Neural crest cell (in vitro differentiated cells): Measurements from ENCODE around the gene LSP1. TPM values are rescaled to one million over a fixed set of nuclear protein-coding genes. Genes with fewer than 3 reads are reported as not detected.

Source experiments
- DNase-seq: peaks from one replicate; pipeline ENCODE4 v3.0.0; 2021; ENCODE audit warnings: low read depth, mixed read lengths, low spot score
- H3K27ac Mint-ChIP-seq: one replicate; pipeline ENCODE4 v1.8.0; 2021; ENCODE audit warnings: mild to moderate bottlenecking, mixed read lengths; ENCODE audit not compliant: unreplicated experiment
- H3K27me3 Mint-ChIP-seq: 2 replicates; pipeline ENCODE4 v1.8.0; 2021; ENCODE audit warnings: low read depth, mild to moderate bottlenecking, mixed read lengths
- H3K36me3 Mint-ChIP-seq: 2 replicates; pipeline ENCODE4 v1.8.0; 2021; ENCODE audit warnings: low read depth, mild to moderate bottlenecking, mixed read lengths
- H3K4me1 Mint-ChIP-seq: 2 replicates; pipeline ENCODE4 v1.8.0; 2021; ENCODE audit warnings: mixed read lengths
- H3K4me3 Mint-ChIP-seq: one replicate; pipeline ENCODE4 v1.8.0; 2021; ENCODE audit warnings: mild to moderate bottlenecking, mixed read lengths
- H3K9me3 Mint-ChIP-seq: 2 replicates; pipeline ENCODE4 v1.8.0; 2021; ENCODE audit warnings: mixed read lengths
- total RNA-seq: library from RNA; stranded (reverse); gene quantifications from 2 replicates; pipeline ENCODE4 v1.2.1, GENCODE V29; 2021
- TF ChIP-seq, protein P1 (sequence below): fragments of 200-600 bp; sonication (generic); conservative IDR thresholded peaks from 2 replicates; pipeline ENCODE4 v1.5.0; 2021; ENCODE audit warnings: antibody characterized with exemption, mild to moderate bottlenecking

Gene LSP1
- total RNA-seq, 1 donor from 2014 or later, result not detected

DNA sequence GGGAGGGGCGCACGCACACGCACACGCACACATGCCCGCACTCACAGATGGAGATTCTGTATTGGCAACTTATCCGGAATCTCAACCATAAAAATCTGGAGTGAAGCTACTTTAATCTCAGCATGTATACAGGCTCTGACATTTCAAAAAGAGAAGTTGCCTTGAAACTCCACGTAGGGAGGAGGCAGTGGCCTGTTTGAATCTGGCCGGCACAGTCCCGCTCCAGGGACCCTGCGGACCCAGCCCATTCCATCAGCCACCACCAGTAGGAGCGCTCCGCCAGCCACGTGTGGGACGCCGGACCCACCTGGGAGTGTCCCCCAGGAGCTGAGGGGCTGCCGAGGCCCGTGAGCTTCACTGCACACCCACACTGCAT, 20.0 kb upstream of the LSP1 start:
- no peaks in the 10 kb centered on the region for H3K36me3 Mint-ChIP-seq
- no peaks in the 10 kb centered on the region for H3K9me3 Mint-ChIP-seq
- no peak for DNase-seq
- H3K4me1 Mint-ChIP-seq, result no peaks in the 10 kb centered on the region
- H3K27me3 Mint-ChIP-seq, result no peaks in the 10 kb centered on the region
- TF ChIP-seq, protein P1, sequence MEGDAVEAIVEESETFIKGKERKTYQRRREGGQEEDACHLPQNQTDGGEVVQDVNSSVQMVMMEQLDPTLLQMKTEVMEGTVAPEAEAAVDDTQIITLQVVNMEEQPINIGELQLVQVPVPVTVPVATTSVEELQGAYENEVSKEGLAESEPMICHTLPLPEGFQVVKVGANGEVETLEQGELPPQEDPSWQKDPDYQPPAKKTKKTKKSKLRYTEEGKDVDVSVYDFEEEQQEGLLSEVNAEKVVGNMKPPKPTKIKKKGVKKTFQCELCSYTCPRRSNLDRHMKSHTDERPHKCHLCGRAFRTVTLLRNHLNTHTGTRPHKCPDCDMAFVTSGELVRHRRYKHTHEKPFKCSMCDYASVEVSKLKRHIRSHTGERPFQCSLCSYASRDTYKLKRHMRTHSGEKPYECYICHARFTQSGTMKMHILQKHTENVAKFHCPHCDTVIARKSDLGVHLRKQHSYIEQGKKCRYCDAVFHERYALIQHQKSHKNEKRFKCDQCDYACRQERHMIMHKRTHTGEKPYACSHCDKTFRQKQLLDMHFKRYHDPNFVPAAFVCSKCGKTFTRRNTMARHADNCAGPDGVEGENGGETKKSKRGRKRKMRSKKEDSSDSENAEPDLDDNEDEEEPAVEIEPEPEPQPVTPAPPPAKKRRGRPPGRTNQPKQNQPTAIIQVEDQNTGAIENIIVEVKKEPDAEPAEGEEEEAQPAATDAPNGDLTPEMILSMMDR, result no peak
- no peak overlapping the region for H3K27ac Mint-ChIP-seq
- H3K4me3 Mint-ChIP-seq, result no peak overlapping the region

DNA sequence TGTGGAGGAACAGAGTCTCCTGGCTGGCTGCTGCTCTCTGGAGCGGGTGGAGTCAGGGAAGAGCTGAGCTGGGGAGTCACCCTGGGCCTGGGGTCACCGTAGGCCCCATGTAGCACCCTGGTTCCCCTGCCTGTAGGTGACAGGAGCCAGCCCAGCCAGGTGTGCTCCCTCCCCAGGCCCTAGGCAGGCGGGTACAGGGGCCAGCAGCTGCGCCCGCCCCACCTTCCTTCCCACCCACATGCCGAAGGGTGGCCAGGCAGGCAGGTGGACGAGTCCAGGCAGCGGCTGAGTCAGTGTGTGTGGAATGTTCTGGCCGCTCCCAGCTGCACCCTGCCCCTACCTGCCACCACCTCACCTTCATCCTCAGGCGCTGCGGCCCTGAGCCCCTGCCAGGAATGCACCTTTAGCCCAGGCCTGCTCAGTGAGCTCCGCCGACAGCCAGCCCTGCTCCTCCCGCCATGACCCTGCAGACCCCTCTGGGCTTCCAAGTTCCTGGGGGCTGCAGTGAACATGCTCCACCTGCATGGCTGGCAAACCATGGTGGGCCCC, 18.7 kb upstream of the LSP1 start:
- DNase-seq, result no peak
- Mint-ChIP-seq H3K36me3 (no peaks in the 10 kb centered on the region), H3K4me1 (no peaks in the 10 kb centered on the region), H3K27ac (no peak overlapping the region), H3K4me3 (no peak overlapping the region), H3K27me3 (no peaks in the 10 kb centered on the region), H3K9me3 (no peaks in the 10 kb centered on the region)
- TF ChIP-seq, protein P1, result no peak

DNA sequence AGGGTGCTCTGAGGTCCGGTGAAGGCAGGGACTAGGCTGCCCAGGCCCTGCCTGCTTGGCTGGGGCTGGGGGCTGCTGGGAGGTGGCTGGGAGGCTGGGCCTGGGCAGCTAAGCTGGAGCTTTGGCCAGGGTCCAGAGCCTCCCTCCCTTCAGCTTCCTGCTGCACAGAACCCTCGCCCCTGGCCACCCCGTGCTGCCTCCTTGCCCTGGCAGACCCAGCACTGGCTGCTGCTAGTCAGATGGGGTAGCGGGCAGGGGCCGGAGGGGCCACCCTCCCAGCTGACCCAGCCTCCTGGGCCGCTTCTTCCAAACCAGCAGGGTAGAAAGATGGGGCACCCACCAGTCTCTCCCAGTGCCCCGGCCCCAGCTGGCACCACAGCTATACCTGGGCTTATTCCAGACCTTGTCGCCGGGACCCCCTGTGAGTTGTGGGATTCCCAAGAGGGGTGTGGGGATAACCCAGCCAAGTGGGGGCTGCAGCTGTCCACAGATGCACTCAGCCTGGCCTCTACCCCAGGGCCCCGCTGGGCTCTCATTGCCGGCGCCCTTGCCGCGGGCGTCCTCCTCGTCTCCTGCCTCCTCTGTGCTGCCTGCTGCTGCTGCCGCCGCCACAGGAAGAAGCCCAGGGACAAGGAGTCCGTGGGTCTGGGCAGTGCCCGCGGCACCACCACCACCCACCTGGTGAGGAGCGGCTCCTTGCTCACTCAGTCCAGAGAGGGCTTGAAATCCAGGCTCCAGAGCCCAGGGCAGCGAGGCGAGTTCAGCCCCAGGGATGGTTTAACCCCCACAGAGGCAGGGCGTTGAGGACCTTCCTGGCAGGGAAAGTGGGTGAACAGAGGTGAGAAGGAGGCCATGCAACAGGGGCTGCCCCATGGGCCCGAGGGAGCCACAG, 17.9 kb upstream of the LSP1 start, which contains the start of gene SYT8:
Gene SYT8 (plus strand): TSS at position 212 of the 892 bp plus-strand sequence. CDS start 116 bp downstream, at position 328.
- Mint-ChIP-seq H3K36me3 (no peaks in the 10 kb centered on the region), H3K9me3 (no peaks in the 10 kb centered on the region), H3K27ac (no peak within 1 kb of the TSS), H3K4me3 (no peak within 1 kb of the TSS), H3K4me1 (no peaks in the 10 kb centered on the region), H3K27me3 (no peaks in the 10 kb centered on the region)
- TF ChIP-seq, protein P1, result no peak
- DNase-seq, result no peak

DNA sequence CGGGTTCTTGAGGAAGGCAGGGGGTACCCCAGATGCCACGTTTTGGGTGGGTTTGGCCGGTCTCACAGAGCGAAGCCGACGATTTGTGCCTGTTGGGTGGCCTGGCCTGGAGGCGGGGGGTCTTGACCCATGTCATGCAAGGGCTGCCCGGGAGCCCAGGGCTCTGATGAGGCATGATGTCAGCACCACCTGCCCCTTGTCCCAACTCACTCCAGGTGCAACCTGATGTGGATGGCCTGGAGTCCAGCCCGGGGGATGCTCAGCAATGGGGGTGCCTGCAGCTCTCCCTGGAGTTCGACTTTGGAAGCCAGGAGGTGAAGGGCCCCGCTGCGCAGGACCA, 17.2 kb upstream of the LSP1 start:
- Mint-ChIP-seq H3K4me1 (no peaks in the 10 kb centered on the region), H3K27me3 (no peaks in the 10 kb centered on the region), H3K9me3 (no peaks in the 10 kb centered on the region), H3K36me3 (no peaks in the 10 kb centered on the region), H3K4me3 (no peak overlapping the region), H3K27ac (no peak overlapping the region)
- no peak for DNase-seq
- TF ChIP-seq, protein P1, result no peak

DNA sequence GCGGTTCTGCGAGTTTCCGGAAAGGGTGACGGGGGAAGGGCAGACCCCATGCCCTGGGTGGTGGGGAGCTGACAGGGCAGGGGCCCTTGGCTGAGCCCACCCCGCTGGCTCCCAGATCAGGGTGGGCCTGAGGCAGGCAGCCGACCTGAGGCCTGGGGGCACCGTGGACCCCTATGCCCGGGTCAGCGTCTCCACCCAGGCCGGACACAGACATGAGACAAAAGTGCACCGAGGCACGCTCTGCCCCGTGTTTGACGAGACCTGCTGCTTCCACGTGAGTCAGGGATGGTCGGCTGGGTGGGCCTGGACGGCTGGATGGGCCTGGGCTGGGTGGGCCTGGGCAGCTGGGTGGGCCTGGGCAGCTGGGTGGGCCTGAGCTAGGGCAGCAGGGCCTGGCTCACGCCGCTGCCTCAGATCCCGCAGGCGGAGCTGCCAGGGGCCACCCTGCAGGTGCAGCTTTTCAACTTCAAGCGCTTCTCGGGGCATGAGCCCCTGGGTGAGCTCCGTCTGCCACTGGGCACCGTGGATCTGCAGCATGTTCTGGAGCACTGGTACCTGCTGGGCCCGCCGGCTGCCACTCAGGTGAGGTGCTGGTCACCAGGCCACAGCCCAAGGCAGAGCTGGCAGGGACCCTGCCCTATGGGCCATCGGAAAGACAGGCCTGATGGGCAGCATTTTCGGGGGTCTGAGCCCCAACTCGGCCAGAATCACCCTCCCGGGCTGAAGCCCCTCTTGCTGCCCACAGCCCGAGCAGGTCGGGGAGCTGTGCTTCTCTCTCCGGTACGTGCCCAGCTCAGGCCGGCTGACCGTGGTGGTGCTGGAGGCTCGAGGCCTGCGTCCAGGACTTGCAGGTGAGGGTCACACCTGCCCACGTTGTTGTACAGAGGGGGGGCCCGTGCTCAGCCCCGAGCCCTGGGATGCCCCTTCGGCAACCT, 16.6 kb upstream of the LSP1 start:
- no peak overlapping the region for H3K27ac Mint-ChIP-seq
- H3K4me1 Mint-ChIP-seq, result no peaks in the 10 kb centered on the region
- H3K9me3 Mint-ChIP-seq, result no peaks in the 10 kb centered on the region
- no peaks in the 10 kb centered on the region for H3K36me3 Mint-ChIP-seq
- H3K4me3 Mint-ChIP-seq, result no peak overlapping the region
- TF ChIP-seq, protein P1, result no peak
- H3K27me3 Mint-ChIP-seq, result no peaks in the 10 kb centered on the region
- no peak for DNase-seq
